ENCODE data around the gene TEX22. TPM values are rescaled to one million over a fixed set of nuclear protein-coding genes. Genes with fewer than 3 reads are reported as not detected.

Gene TEX22
- total RNA-seq, 2 donors from 2014 or later: 0.23 to 0.71 TPM

Other genes starting within 250 kb of the TEX22 start
- gene JAG2, start 229.8 kb upstream of the TEX22 start, total RNA-seq: 10 to 100 TPM; 13.0 to 17.3 TPM
- 10 to 100 TPM; 12.7 to 15.9 TPM for gene NUDT14, start 217.2 kb upstream of the TEX22 start, total RNA-seq
- gene BTBD6, start 150.0 kb upstream of the TEX22 start, total RNA-seq: 10 to 100 TPM; 38.4 to 42.4 TPM
- gene BRF1, start 97.5 kb upstream of the TEX22 start, total RNA-seq: 10 to 100 TPM; 18.8 to 19.4 TPM
- 10 to 100 TPM; 61.3 to 69.4 TPM for gene PACS2, start 83.8 kb upstream of the TEX22 start, total RNA-seq
- 10 to 100 TPM; 60.7 to 62.0 TPM for gene MTA1, start 21.3 kb downstream of the TEX22 start, total RNA-seq
- 100 to 1,000 TPM; 187 to 199 TPM for gene CRIP2, start 76.3 kb downstream of the TEX22 start, total RNA-seq
- 100 to 1,000 TPM; 122 to 285 TPM for gene CRIP1, start 88.3 kb downstream of the TEX22 start, total RNA-seq
- 10 to 100 TPM in 1 of 2 donors, 1 to 10 TPM in 1; 7.9 to 15.4 TPM for gene TEDC1, start 92.7 kb downstream of the TEX22 start, total RNA-seq
- gene TMEM121, start 128.0 kb downstream of the TEX22 start, total RNA-seq: 1 to 10 TPM; 1.9 to 2.2 TPM

All from posterior vena cava (tissue), 2 donors.